GM12892 (cell line): ENCODE measurements around the gene GJA5.
"Not testable (repeated sequence)": the region's sequence is repeated elsewhere in the genome, so short reads cannot be mapped to it uniquely, and the experiment has no call there.

ENCODE experiments used
- DNase-seq: peaks from one replicate; pipeline ENCODE4 v3.0.0; 2011; ENCODE audit not compliant: insufficient read length
- FAIRE-seq: peaks from 2 replicates; lab custom pipeline; 2011; peaks lifted over from hg19 to GRCh38; lab: Jason Lieb, UNC
- POLR2A ChIP-seq: IDR thresholded peaks from 2 replicates; pipeline ENCODE4 v1.6.1; 2011; ENCODE audit warnings: low read depth, low read length, control low read depth
- POLR2AphosphoS5 ChIP-seq: IDR thresholded peaks from 2 replicates; pipeline ENCODE4 v1.6.1; 2011; ENCODE audit warnings: low read depth, low read length, control low read depth
- TAF1 ChIP-seq: IDR thresholded peaks from 2 replicates; pipeline ENCODE4 v1.6.1; 2011; ENCODE audit warnings: low read depth, mild to moderate bottlenecking, control low read depth, low read length, borderline replicate concordance

GJA5 gene

DNA sequence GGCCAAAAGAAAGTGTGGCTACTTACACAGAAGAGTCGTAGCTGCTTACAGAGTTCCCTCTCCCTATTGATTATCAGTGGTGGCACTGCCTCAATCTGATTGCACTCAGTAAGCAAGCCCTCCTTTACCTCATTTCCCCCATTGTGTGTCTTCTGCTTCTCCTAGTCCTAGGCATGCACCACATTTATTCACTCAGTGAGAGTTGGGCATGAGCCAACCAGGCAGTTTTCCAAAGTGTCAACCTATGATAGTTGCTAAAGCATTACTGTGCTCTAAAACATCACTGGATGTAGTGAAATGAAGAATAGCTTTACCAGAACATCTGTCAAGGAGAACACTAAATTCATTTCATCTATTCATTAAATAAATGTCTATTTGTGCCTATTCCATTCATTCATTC is 19.3 kb downstream of the GJA5 start:
- TF ChIP-seq TAF1 (no peak), POLR2A (no peak), POLR2AphosphoS5 (no peak)
- no peak for FAIRE-seq
- DNase-seq: no peak

- TF ChIP-seq POLR2A (no peak), POLR2AphosphoS5 (no peak), TAF1 (no peak)
- DNase-seq: no peak
- no peak for FAIRE-seq
These were observed 20.0 kb downstream of the GJA5 start for GRCh38 chr1:147740391-147740790.

- TF ChIP-seq POLR2A (no peak), TAF1 (no peak), POLR2AphosphoS5 (no peak)
- no peak for FAIRE-seq
- no peak for DNase-seq
These were observed 21.5 kb downstream of the GJA5 start for GRCh38 chr1:147738739-147739476.

- FAIRE-seq: no peak
- TF ChIP-seq POLR2AphosphoS5 (no peak), TAF1 (no peak), POLR2A (no peak)
These were observed 22.3 kb downstream of the GJA5 start for GRCh38 chr1:147738129-147738528.

GRCh38 chr1:147736883-147737282 is 23.5 kb downstream of the GJA5 start:
- DNase-seq (no peak), FAIRE-seq (no peak)
- TF ChIP-seq POLR2AphosphoS5: no peak
- no peak for TF ChIP-seq TAF1
- TF ChIP-seq POLR2A: no peak

More at GRCh38 chr1:147738129-147738528, 22.3 kb downstream of the GJA5 start:
- no peak for DNase-seq

- FAIRE-seq (no peak), DNase-seq (no peak)
- TF ChIP-seq TAF1: no peak
- TF ChIP-seq POLR2A: no peak
- TF ChIP-seq POLR2AphosphoS5: no peak
These were observed 25.0 kb downstream of the GJA5 start for GRCh38 chr1:147735423-147735822.

DNA sequence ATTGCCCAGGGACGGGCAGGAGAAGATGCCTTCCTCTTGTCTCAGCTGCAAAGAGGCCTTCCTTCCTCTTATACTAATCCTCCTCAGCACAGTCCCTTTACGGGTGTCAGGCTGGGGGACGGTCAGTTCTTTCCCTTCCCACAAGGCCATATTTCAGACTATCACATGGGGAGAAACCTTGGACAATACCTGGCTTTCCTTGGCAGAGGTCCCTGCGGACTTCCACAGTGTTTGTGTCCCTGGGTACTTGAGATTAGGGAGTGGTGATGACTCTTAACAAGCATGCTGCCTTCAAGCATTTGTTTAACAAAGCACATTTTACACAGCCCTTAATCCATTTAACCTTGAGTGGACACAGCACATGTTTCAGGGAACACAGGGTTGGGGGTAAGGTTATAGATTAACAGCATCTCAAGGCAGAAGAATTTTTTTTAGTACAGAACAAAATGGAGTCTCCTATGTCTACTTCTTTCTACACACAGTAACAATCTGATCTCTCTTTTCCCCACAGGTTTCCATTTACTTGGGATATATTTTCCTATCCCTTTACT is 26.0 kb downstream of the GJA5 start:
- not testable (repeated sequence) for FAIRE-seq, DNase-seq

GRCh38 chr1:147729315-147729714 is 31.1 kb downstream of the GJA5 start:
- DNase-seq (no peak), FAIRE-seq (no peak)
- TF ChIP-seq TAF1 (no peak), POLR2AphosphoS5 (no peak), POLR2A (no peak)

- TF ChIP-seq POLR2A (no peak), TAF1 (no peak), POLR2AphosphoS5 (no peak)
- FAIRE-seq (no peak), DNase-seq (no peak)
These were observed 34.2 kb downstream of the GJA5 start for GRCh38 chr1:147726168-147726567.

- TF ChIP-seq TAF1: no peak
- TF ChIP-seq POLR2AphosphoS5: no peak
- no peak for TF ChIP-seq POLR2A
- no peak for DNase-seq
- no peak for FAIRE-seq
These were observed 34.7 kb downstream of the GJA5 start for GRCh38 chr1:147725685-147726084.

DNA sequence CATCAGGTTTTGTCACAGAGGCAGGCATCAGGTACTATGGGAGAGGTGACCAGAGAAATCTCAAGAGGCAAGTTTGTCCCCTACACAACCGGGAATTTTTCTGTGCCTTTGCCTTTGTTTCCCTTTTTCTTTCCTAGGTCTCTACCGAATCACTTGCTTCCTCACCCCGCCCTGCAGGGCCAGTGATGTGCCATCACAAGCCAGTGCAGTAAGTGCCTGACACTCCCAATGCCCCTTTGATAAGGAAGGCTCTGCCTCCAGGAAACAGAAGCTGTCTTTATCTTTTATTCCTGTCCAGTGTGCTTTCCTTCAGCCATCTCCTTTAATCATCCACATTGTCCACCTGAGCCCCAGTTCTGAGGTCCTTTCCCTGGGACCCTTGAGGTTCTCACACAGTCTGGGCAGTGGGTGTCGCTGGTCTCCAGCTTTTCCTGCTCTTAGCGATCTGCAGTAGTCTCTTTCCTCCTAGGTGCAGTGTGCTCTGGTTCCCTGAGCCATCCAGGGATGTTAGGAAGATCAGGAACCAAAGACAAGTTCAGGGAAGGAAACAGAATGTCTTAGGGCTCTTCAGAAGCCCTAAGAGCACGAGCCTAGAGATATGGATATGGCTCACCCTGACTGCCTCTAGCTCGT is 36.6 kb downstream of the GJA5 start:
- DNase-seq (no peak), FAIRE-seq (no peak)
- no peak for TF ChIP-seq POLR2A
- no peak for TF ChIP-seq TAF1
- no peak for TF ChIP-seq POLR2AphosphoS5

DNA sequence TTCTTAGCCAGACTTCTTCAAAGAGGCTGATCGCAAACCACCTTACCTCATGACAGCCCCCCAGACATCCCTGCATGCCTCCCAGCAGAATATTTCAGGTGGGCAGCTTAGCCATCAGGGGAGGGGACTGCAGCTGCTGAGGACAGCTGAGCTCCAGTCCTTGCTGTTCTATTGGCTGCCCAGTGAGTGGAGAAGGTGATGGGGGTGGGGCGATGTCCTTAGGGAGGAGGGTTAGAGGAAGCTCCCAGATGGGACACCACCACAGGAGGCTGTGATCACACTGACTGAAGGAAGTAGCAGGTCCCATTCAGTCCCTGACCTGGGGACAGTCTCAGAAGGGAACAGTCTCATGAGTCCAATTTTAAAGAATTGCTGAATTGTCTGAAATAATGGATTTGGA is 38.3 kb downstream of the GJA5 start:
- FAIRE-seq (no peak), DNase-seq (no peak)
- TF ChIP-seq POLR2AphosphoS5: no peak
- TF ChIP-seq POLR2A: no peak
- TF ChIP-seq TAF1: no peak
